NCI-H2171 (cell line): Measurements from ENCODE around the gene CD302.
"Not testable (repeated sequence)": the region's sequence is repeated elsewhere in the genome, so short reads cannot be mapped to it uniquely, and the experiment has no call there.

ENCODE experiments used
- DNase-seq: peaks from one replicate; lab custom pipeline; 2025; lab: John Stamatoyannopoulos, UW

Gene CD302

DNA sequence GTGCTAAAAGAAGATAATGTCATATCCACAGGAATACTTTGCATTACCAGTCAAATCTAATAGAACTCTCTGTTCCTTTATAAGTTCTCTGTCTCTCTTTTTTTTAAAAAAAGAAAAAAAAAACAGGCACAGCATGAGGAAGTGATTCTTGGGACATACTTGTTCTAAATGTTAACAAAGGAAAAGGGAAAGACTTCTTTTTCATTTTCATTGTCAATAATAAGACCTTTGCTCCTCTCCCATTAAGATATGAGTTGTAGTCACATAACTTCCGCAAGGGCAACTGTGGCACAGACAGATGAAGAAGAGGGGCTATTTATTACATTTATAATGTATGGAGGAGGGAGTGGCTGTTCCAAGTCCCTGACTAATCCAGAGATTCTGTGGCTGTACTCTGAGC, 4.7 kb downstream of the CD302 start:
- DNase-seq = no peak

DNA sequence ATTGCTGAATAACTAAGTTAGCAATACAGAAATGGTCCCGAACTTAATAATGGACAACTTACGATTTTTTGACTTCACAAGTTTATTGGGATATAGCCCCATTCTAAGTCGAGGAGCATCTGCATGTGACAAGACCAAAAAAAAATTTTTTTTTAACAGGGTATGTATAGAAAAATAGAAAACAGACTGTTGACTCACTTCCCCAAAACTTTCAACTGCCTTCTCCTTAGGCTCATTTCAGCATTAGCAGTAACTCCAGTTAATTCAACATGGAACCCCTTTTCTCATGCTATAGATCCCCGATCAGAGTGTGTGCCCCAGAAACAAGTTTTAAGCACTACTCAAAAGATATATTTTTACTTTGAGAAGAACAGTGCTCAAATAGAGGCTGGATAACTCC, 5.4 kb downstream of the CD302 start:
- no peak for DNase-seq

DNA sequence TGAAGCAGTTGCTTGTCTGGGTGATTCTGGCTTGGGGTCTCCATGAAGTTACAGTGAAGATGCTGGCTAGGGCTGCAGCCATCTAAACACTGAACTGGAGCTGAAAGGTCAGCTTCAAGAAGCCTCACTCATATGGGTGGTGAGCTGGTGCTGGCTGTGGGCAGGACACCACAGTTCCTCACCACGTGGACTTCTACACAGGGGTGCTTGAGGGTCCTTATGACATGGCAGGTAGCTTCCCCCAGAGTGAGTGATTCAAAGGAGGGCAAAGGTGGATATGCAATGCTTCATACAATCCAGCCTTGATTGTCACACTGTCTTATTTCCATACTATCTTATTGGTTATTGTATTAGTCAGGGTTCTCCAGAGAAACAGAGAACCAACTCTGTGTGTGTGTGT, 6.0 kb downstream of the CD302 start:
- DNase-seq = no peak

DNA sequence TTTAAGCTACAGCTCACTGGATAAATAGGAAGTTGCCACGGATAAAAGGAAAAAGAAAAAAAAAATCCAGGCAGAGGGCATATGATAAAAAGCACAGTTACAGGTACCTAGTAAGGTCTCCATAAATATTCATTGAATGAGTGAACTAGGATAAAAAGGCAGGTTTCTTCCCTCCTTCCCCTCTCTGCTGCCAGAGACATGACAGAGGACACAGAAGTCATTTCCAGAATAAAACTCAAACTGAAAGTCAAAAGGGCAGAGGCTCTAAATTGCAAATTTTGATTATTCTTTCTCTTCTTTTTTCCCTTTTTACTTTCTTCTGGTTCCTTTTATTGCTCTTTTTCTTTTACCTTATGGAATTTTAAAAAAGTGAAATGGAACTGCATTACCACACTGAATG, 7.7 kb downstream of the CD302 start:
- no peak for DNase-seq

DNA sequence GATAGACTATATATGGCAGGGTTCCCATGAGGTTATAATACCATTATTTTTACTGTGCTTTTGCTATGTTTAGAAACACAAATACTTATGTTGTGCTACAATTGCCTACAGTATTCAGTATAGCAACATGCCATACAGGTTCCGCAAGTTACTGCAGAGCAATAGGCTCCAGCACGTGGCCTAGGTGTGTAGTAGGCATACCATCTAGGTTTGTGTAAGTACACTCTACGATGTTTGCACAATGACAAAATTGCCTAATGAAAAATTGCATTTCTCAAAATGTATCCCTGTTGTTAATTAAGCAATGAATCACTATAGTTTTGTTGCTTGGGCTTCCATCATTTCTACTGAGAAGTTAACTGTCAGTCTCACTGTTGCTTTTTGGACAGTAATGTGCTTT, 9.8 kb downstream of the CD302 start:
- DNase-seq = no peak

DNA sequence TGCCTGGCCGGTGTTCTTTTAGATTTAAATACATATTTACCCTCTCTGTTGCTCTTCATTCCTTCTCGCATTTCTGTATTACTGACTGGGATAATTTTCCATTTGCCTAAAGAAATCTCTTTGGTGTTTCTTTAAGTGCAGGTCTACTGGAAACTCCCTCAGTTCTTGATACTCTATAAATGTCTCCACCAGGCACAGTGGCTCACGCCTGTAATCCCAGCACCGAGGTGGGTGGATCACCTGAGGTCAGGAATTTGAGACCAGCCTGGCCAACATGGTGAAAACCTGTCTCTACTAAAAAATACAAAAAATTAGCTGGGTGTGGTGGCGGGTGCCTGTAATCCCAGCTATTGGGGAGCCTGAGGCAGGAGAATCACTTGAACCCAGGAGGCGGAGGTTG, 10.4 kb downstream of the CD302 start:
- not testable (repeated sequence) for DNase-seq

DNA sequence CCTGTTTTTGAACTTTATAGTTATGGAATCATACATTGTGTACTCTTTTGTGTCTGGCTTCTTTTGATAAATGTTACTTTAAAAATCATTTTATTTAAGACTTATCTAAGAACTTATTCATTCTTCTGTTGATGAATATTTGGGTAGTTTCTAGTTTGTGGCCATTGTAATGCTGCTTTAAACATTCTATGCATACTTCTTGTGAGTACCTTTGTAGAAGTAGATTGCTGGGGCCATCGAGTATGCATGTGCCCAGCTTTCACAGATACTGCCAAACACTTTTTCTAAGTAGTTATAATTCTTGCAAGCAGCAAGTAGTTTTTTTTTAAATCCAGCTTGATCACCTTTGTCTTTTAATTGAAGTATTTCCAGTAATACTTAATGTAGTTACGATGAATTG, 11.1 kb downstream of the CD302 start:
- no peak for DNase-seq

DNA sequence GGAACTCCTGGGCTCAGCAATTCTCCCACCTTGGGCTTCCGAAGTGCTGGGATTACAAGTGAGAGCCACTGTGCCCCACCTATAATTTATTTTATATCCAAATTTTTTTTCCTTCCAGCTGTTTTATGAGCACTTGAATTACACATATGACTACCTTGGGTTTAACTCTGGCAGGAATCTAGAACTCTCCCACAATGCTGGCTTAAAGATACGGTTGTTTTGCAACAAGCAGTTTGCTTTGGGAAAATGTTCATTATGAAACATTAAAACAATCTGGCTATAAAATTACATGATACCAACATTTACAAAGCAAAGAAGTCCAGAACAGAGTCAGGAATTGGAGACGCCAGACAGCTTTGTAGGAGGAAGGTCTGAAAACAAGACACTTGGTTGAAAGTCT, 12.8 kb downstream of the CD302 start:
- DNase-seq = no peak

DNA sequence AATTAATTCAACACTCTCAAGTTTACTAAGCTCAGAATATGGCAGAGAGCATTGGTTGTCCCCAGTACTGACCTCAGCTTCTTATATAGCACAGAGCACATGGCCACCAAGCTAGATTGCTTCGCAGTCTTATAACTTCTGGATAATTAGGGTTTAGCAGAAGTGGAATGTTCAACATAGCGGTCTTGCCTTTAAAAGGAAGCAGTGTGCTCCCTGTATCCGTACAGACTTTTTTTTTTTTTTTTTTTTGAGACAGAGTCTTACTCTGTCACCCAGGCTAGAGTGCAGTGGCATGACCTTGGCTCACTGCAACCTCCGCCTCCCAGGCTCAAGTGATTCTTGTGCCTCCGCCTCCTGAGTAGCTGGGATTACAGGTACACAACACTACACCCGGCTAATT, 13.3 kb downstream of the CD302 start:
- DNase-seq = not testable (repeated sequence)

DNA sequence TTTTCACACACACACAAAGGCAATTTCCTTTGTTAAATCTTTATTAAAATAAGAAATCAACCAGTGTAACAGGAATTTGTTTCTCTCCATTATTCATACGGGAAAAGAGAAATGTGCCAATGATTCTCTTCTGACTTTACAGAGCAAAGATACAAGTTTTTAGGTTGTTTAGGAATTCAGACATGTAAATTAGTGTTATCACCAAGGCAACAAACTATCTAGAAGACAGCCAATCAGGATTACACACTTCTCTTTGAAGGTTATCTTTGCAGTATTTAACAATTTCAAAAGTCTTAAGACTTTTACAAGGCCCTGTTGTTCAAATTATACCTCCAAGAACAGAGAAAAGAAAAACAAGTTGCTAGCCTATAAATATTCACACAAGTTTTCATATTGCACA, 14.5 kb downstream of the CD302 start:
- no peak for DNase-seq

DNA sequence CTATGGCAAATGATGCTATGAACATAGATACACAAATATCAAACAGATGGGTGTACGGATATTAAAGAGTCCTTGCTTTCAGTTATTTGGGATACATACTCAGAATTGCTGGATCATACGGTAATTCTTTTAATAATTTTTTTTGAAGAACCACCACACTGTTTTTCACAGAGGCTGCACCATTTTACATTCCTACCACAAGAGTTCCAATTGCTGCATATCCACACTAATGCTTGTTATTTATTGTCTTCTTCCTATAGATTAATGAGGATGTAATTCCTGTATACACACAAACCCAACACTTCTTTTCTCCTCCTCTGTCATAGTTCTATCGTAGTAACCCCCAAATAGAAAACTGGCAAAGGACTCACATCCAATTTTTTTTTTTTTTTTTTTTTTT, 21.7 kb downstream of the CD302 start:
- no peak for DNase-seq

DNA sequence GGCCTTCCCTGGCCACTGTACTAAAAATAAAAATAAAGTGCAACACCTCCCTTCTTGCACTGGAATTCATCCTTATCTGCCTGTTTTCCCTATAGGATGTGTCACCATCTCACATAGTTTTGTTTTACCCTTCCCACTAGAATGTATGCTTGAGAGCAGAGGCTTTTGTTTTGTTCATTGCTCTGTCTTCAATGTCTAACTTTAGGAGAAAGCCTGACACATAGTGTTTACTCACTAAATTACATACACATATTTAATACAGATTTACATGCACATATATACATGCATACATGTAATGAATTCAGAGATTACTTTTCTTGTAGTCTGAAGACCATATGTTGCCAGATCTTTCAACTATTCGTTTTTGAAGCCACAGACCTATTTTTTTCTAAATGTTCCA, 23.0 kb downstream of the CD302 start:
- no peak for DNase-seq

DNA sequence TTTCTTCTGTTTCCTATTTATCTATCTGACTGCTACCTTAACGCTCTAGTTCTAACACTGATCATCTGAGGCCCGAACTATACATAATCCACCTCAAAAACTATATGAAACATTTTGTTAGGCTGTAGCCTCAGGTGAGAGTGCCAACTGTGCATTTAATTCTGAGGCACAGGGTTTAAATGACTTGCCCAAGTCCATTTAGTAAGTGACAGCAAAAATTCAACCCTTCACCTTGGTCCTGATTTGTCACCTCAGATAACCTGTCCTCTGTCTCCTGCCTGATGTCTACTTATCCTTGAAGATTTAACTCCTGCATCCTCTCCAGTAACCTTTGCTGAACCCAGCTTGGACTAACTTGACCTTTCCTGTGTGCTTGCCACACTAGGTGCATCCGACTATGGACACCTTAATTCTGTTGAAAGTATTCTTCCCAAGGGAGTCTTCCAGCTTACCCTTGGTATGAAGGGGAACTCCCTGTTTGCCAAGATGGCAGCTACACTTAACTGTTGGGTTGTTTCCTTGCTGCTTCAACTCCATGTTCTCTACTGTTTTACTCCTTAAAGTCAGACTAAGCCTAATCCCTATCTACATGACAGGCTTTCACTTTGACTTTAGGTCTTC, 23.5 kb downstream of the CD302 start:
- no peak for DNase-seq

DNA sequence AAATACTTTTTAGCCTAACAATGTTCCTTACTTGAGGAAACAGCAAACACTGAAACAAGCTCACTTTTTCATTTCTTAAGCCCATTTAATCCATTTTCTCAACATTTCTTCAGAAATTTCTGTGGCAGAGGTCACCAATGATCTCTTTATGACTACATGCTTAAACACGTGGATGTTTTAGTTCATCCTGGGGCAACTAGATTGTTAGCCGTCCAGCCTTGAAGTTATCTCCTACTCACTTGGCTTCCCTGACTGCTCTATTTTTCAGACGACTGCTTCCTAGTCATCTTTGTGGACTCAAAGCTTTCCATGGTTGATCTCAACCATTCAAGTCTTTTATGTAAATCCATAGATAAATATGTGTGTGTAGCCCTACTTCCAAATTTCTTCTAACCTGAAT, 24.1 kb downstream of the CD302 start:
- DNase-seq = no peak

DNA sequence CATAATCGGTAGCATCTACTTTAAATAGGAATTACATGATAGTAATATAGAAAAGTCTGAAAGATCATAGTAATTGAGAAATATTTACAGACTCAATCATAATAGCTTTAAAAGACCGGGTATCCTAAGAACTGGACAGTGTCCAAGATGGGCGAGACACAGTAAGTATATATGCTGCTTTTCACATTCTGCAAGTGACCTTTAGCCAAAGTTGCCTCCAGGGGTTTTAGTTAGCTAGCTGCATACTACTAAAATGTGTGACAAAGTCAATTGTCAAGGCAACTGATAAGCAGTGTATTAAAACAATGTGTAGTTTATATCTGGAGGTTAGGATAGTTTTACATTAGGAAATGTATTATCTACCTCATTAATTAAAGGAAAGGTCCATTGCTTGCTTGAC, 24.6 kb downstream of the CD302 start:
- no peak for DNase-seq

DNA sequence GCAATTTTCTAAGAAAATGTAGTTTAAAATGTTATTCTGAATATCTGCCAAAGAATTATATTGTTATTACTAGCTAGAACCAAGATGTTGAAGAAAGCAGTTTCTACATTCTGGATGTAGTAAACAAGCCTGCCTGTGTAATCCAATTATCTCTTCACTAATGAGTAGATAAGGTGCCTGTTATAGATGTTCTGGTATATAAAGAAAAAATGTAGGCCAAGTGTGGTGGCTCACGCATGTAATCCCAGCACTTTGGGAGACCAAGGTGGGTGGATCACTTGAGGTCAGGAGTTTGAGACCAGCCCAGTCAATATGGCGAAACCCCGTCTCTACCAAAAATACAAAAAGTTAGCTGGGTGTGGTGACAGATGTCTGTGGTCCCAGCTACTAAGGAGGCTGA, 28.9 kb downstream of the CD302 start:
- no peak for DNase-seq

DNA sequence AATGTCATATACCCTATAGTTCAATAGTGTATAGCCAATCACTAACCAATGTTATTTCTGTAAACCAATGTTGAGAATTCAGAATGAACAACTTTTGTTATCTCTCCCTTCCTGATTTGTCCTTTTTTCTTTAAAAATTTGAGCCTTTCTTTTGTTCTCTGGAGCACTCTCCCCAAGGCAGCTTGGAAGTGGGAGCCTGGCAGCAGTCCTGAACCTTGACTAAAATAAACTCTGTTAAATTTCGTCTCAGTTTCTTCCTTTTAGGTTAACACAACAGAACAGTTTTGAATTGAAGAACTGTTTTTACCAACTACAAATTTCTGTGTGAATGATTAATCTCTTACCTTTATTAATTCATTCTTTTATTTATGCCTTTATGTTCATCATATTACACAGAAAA, 35.9 kb downstream of the CD302 start:
- DNase-seq = no peak

DNA sequence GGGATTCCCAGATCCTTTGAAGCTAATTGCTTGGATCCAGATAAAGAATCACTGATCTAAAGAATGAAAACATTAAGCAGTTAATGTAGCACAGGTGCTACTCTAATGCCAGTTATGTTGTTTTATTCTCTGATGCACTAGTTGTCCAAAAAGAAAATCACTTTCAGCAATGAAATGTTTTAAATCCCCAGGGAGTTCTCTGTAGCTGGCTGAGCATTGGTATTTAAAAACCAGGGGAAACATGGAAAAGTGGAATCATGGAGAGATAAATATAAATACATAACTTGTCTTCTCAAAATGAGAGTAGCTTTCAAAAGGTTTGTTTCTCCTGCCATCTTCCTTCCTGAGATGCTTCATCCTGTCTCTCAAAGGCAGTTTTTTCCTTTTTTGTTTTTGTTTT, 37.7 kb downstream of the CD302 start:
- DNase-seq = no peak

DNA sequence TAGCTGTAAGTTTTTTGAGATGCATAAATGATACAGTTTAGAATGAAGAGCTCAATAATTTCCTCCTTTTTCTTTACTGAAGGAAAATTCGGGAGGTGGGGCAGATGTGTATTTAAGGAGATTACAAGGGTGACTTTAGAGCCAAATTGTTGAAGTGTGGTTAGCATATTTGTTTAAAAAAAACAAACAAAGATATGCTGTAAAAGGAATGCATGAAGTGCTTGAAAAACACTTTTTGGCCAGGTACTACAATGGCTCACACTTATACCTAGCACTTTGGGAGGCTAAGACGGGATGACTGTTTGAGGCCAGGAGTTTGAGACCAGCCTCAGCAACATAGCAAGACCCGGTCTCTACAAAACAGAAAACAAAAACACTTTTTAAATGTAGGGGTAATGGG, 38.4 kb downstream of the CD302 start:
- DNase-seq = no peak

DNA sequence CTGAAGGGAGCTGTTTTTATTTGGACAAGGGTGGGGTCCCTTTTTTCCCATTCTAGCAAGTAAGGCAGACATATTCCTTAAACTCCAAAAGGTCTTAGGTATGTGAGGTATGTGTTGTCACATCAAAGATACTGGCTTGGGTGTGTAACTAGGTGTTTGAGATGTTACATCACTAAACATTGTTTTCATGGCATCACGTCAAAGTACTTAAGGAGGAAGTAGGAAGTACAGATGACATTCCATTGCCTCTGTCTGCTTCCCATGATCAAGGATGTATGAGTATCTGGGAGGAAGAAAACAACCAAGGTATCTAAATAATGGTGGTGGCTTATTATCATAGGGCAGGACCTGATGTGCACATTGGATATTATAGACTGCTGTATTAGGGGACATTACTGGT, 39.3 kb downstream of the CD302 start:
- no peak for DNase-seq

DNA sequence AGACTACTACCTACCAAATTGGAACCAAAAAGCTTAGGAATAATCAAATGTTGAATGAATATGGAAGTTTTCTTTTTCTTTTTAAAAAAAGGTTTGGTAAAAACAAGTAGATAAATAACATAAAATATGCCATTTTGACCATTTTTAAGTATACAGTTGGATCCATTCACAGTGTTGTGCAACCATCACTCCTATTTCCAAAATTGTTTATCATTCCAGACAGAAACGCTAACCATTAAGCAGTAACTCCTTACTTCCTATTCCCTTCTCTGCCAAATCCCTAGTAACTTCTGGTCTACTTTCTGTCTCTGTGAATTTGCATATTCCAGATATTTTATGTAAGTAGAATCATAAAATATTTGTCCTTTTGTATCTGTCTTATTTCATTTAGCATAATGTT, 39.8 kb downstream of the CD302 start:
- no peak for DNase-seq

DNA sequence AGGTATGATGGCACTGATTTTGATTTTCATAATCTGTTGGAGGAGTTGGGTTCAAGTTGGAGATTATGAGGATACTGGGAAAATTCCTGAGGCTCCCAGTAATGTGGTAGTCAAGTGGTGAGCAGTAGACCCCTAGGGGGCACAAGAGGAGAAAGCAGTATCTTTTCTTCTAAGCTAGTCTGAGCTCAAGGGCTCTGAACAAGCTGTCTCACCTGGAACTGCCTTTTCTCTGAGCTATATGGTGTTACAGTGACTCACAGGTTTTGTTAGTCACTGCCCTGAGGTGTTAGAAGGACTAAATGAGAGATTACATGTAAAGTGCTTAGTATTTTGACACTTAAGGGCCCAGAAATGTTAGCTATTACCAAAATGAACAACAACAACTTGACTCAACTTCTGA, 42.2 kb downstream of the CD302 start:
- no peak for DNase-seq

DNA sequence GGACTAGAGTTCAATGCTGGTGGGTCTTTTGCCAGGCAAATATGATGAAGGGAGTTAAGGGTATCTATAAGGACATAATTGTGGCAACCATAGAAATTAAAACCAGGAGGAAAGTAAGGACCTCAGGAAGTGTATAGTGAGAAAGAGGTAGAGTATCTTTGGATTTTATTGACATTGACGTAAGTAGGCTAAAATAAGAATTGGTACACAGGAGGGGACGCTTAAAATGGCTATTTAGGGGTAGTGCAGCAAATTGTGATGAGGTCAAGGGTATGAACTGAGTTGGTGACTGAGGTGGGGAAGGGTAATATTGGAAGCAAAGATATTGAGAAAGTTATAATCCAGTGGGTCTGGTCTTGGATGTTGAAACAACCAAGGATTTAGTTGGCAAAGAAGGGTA, 43.0 kb downstream of the CD302 start:
- DNase-seq = no peak

DNA sequence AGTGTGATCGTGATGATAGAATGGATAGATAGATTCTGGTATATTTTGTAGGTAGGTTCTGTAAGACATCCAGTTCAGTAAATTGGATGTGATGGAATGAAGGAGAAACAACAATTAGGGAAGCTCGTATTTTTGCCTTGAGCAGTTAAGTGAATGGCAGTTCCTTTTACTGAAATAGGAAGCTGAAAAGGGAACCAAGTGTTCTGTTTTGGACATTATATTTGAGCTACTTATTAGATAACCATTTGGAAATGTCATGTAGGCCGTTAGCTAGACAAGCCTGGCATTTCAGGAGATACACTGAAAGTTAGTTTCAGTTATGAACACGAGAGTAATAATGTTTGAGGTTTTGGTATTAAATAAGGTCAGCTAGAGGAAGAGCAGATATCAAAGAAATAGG, 44.2 kb downstream of the CD302 start:
- no peak for DNase-seq

DNA sequence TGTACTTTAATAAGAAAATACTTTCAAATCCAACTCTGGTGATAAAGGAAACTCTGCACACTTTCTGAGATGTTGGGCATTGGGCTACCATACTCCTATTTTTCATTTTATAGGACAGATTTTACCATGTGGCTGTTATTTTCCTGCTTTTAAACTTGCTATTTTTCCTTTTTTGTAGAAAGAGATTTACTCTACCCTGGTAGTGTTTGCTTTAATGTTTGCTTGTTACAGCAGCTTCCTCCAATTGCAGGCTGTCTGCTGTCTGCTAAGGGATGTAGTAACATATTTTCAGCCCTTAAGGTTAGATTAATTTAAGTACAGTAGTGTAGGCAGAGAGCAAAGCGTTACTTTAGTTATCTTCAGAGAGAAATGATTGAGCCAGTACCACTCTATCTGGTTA, 47.1 kb downstream of the CD302 start:
- DNase-seq = no peak
